Lower leg skin (tissue), 4 donors: ENCODE results near the gene RYR2. TPM values are rescaled to one million over a fixed set of nuclear protein-coding genes. Genes with fewer than 3 reads are reported as not detected.

Experiments
- DNase-seq, 2 donors: peaks; one replicate each; pipeline ENCODE4 v3.0.0-alpha.2; 2019; ENCODE audit warnings: low spot score in 2 of 2
- H3K4me3 ChIP-seq: fragments of 200-600 bp; sonication (generic); 2 replicates; pipeline ENCODE4 v1.5.1; 2017; ENCODE audit warnings: mild to moderate bottlenecking, low read depth; ENCODE audit not compliant: poor library complexity, severe bottlenecking
- CTCF ChIP-seq, 3 donors: fragments of 450-650 bp; IDR thresholded peaks; one replicate each; pipeline ENCODE4 v1.5.1; 2016; ENCODE audit warnings: antibody characterized with exemption in 3 of 3, mild to moderate bottlenecking in 3 of 3, moderate library complexity in 2 of 3
- POLR2A ChIP-seq, 2 donors: fragments of 450-650 bp; IDR thresholded peaks; one replicate each; pipeline ENCODE4 v1.6.1; 2016 to 2017; ENCODE audit warnings: antibody characterized with exemption in 2 of 2, mild to moderate bottlenecking in 1 of 2, moderate library complexity in 1 of 2
- WGBS, 2 donors: methylation state at CpG; one replicate each; pipeline ENCODE4 v1.1.5; 2018; 5-methylcytosine and 5-hydroxymethylcytosine counted together
- intact Hi-C: fragments of 100-400 bp; cut with DNase I; formaldehyde crosslinking; loops from one replicate; pipeline ENCODE4 v1.15.0; 2023; ENCODE audit warnings: low total_unique reads
- total RNA-seq, 4 donors: library from RNA; depleted of rRNA; stranded (reverse); fragments of >200 nt; gene quantifications; one replicate each; pipeline ENCODE4 v1.1.0, GENCODE V29; 2016

Gene RYR2
- total RNA-seq, 4 donors from 2014 or later: 0.19 to 0.97 (median 0.66) TPM

DNA sequence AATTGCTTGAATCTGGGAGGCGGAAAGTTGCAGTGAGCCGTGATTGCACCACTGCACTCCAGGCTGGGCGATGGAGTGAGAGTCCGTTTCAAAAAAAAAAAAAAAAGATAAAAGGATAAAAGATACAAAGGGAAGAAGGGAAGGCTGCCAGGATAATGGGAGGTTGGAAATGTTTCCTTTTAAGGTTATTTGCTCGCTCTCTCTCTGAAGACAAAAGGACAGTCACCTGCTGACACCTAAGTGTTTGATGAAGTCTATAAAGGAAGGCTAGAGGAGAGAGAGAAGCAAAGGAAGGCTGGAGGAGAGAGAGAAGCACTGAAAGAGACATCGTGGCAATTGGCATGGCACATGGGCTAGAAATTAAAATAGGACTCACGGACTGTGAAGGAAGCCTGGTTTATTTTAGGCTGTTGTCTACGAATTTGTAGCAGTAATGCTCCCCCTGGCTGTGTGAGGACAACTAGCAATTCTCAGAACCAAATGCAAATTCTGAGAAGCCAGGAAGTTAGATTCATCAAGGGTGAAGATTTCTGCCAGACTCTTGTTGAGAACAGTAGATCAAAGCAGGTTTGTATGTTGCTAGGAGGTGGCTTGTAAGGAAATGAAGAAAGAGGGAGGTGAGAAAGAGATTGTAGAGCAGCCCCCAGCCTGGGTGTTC is 694.5 kb downstream of the RYR2 start:
- no peak for DNase-seq
- TF ChIP-seq POLR2A (IDR thresholded peaks at IDR 0.05) (no peak), CTCF (IDR thresholded peaks at IDR 0.05) (no peak)
- intact Hi-C loops: no loop called here
- WGBS, 2 donors: 58 to 62% methylated on average over 8 of the region's 8 CpGs
- no peak overlapping the region for H3K4me3 ChIP-seq

DNA sequence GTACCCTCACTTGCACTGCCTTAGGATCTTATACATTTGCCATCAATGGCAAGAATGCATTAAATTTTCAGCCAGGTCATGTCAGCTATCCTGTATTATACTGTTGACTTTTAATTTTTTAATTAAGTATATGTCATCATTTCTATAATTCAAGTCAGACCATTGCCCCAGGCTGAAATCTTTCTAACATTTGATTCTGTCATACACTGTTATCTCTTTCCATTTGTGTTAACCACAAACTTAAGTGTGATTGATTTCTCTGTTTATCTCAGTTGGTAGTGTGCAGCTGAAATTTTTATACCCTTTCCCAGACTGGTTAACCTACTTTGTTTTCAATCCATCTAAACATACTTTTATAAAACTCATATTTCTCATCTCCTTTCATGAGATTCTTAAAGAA is 695.5 kb downstream of the RYR2 start:
- H3K4me3 ChIP-seq: no peak overlapping the region
- DNase-seq: no peak
- no peak for TF ChIP-seq POLR2A (IDR thresholded peaks at IDR 0.05)
- no peak for TF ChIP-seq CTCF (IDR thresholded peaks at IDR 0.05)
- intact Hi-C loops: no loop called here

DNA sequence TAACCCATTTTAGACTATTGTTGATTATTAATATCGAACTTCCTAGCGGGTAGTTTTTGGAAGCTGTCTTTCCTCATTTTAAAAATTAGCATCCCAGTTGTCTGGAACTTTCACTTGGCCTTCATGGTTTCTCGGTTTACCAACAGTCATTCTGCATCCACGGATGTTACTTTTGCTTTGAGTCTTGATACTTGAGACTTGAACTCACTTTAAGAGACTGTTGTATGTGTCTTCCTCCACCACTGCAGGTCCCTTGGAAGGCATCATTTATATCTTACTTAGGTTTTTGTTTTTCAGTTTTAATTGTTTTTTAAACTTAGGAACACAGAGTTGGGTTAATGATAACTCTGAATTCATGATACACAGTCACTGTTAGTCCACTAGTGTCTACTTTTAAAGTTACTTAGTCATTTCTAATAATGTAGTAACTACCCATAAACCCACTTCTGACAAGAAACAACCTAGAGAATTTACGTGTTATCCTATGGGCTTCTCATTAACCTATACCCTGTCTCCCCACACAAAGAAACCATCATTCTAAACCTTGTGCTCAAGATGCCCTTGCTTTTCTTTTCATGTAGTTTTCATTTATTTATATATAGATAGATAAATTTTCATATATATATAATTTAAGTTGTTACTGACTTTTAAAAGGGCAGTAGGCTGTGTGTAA is 696.1 kb downstream of the RYR2 start:
- no peak for DNase-seq
- TF ChIP-seq CTCF (IDR thresholded peaks at IDR 0.05) (no peak), POLR2A (IDR thresholded peaks at IDR 0.05) (no peak)
- H3K4me3 ChIP-seq: no peak overlapping the region
- intact Hi-C loops: no loop called here
- WGBS, 2 donors: 77 to 78% methylated on average over 5 of the region's 5 CpGs

DNA sequence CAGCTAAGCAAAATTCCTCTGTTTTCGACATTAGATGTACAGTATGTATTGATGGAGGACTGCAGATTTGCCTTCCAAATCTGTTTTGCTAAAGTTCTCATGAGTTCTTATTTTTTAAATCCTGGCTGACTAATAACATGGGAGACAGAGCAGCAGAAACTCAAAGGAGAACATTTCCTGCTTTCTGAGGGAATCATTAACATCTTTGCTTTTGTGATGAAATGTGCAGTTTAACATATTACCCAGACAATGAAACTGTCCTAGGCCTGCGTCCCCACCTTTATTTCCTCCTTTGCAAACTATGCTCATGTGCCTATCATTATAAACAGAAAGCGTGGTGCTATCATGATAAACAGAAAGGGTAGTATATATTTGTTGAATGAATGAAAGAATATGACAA is 698.9 kb downstream of the RYR2 start:
- DNase-seq: no peak
- intact Hi-C loops: no loop called here
- WGBS, 2 donors: 83 to 87% methylated on average over 3 of the region's 3 CpGs
- TF ChIP-seq POLR2A (IDR thresholded peaks at IDR 0.05): no peak
- H3K4me3 ChIP-seq: no peak overlapping the region

DNA sequence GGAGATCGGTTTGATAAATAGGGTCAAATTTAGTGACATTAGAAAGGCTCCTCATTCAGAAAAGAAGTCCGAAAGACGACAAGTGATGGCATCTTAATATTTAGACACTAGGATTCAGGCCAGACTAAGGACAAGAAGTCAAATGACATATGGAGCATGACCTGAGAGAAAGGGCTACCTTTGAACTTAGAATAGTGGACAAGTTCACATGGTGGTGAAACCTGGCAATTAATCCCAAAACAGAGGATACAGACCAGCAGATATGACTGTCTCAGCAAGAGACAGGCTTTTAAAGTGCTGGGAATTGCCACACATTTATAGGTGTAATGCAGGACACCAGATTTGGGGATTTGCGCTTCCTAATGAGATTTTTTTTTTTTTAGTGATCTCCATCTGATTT is 703.6 kb downstream of the RYR2 start:
- no peak overlapping the region for H3K4me3 ChIP-seq
- intact Hi-C loops: no loop called here
- 90 to 91% methylated on average over 4 of the region's 4 CpGs for WGBS, 2 donors
- DNase-seq: no peak
- TF ChIP-seq CTCF (IDR thresholded peaks at IDR 0.05) (no peak), POLR2A (IDR thresholded peaks at IDR 0.05) (no peak)

- intact Hi-C loops: no loop called here
- WGBS, 2 donors: 51 to 56% methylated on average over 2 of the region's 2 CpGs
- no peak overlapping the region for H3K4me3 ChIP-seq
- TF ChIP-seq CTCF (IDR thresholded peaks at IDR 0.05) (no peak), POLR2A (IDR thresholded peaks at IDR 0.05) (no peak)
- no peak for DNase-seq
Measured at GRCh38 chr1:237748171-237748960, 706.4 kb downstream of the RYR2 start.
